Transverse colon (tissue), 4 donors: ENCODE results near the gene STING1. TPM values are rescaled to one million over a fixed set of nuclear protein-coding genes. Genes with fewer than 3 reads are reported as not detected.

Experiments used
- DNase-seq: peaks from one replicate; pipeline ENCODE4 v3.0.0-alpha.2; 2019
- H3K27ac ChIP-seq, 4 donors: fragments of 200-600 bp; sonication (generic); 2 replicates each; pipeline ENCODE4 v1.5.1; 2016 to 2018; ENCODE audit warnings: inconsistent platforms in 4 of 4
- H3K27me3 ChIP-seq: fragments of 200-600 bp; sonication (generic); 2 replicates; pipeline ENCODE4 v1.5.1; 2017; ENCODE audit warnings: inconsistent platforms
- H3K36me3 ChIP-seq, 4 donors: fragments of 200-600 bp; sonication (generic); 2 replicates each; pipeline ENCODE4 v1.5.1; 2017 to 2019; ENCODE audit warnings: inconsistent platforms in 4 of 4
- H3K4me1 ChIP-seq, 4 donors: fragments of 200-600 bp; sonication (generic); 2 replicates each; pipeline ENCODE4 v1.5.1; 2017 to 2020; ENCODE audit warnings: inconsistent platforms in 4 of 4
- H3K4me3 ChIP-seq, 4 donors: fragments of 200-600 bp; sonication (generic); 1 replicate in 1 of 4; 2 replicates in 3 of 4; pipeline versions ENCODE4 v1.5.1 to v1.6.1; 2017 to 2019; ENCODE audit warnings: inconsistent platforms in 4 of 4
- H3K9me3 ChIP-seq, 2 donors: fragments of 200-600 bp; sonication (generic); 2 replicates each; pipeline ENCODE4 v1.5.1; 2017 to 2019; ENCODE audit warnings: inconsistent platforms in 2 of 2
- CTCF ChIP-seq, 5 experiments: fragments of 200-600 bp in 3 of 5; fragments of 450-650 bp in 2 of 5; sonication (generic) in 3 of 5; IDR thresholded peaks; 1 replicate in 2 of 5; 2 replicates in 3 of 5; pipeline ENCODE4 v1.5.1; 2016 to 2017; ENCODE audit warnings: antibody characterized with exemption in 5 of 5, inconsistent platforms in 3 of 5, mild to moderate bottlenecking in 2 of 5, moderate library complexity in 1 of 5
- EP300 ChIP-seq: sonication (generic); formaldehyde crosslinking; IDR thresholded peaks from one replicate; pipeline ENCODE4 v1.6.1; 2017; ENCODE audit warnings: antibody characterized with exemption, low read depth
- POLR2A ChIP-seq: fragments of 450-650 bp; IDR thresholded peaks from one replicate; pipeline ENCODE4 v1.6.1; 2016; ENCODE audit warnings: antibody characterized with exemption, mild to moderate bottlenecking, moderate library complexity
- POLR2AphosphoS5 ChIP-seq, 3 donors: sonication (generic); formaldehyde crosslinking; IDR thresholded peaks; one replicate each; pipeline ENCODE4 v1.6.1; 2016; ENCODE audit warnings: antibody characterized with exemption in 3 of 3
- WGBS, 2 donors: methylation state at CpG; one replicate each; pipeline ENCODE4 v1.1.5; 2018; ENCODE audit warnings: low coverage in 1 of 2; 5-methylcytosine and 5-hydroxymethylcytosine counted together
- in situ Hi-C, 4 donors: fragments of 200-750 bp; cut with MboI; loops; one replicate each; pipeline versions ENCODE4 v1.15.0 to v1.15.1; 2017; ENCODE audit warnings: low sequenced_read_pairs in 3 of 4, low pct_ligation_motif_present in 1 of 4, low pct_unique_long_range_greater_than_20kb in 1 of 4
- intact Hi-C: fragments of 100-400 bp; cut with DNase I; formaldehyde crosslinking; loops from one replicate; pipeline ENCODE4 v1.15.1; 2023; ENCODE audit warnings: low total_unique reads
- total RNA-seq, 4 donors: library from RNA; depleted of rRNA; stranded (reverse); fragments of >200 nt; gene quantifications; one replicate each; pipeline ENCODE4 v1.1.0, GENCODE V29; 2016

The STING1 gene
- total RNA-seq, 4 donors from 2014 or later, result 12.2 to 51.5 (median 19.1) TPM

GRCh38 chr5:139459451-139459934 lies 23.1 kb downstream of the STING1 start:
- TF ChIP-seq EP300, result no peak
- TF ChIP-seq POLR2A, result no peak
- TF ChIP-seq POLR2AphosphoS5 (IDR thresholded peaks at IDR 0.05), result no peak
- TF ChIP-seq CTCF (IDR thresholded peaks at IDR 0.05), result no peak
- H3K9me3 ChIP-seq, result no peaks in the 10 kb centered on the region
- no peaks in the 10 kb centered on the region for H3K27me3 ChIP-seq
- in situ Hi-C loops, result no loop called here
- H3K4me1 ChIP-seq, result peaks cover 0 to 19% (median 9%) of the 10 kb centered on the region in 4 donors
- H3K36me3 ChIP-seq, result no peaks in the 10 kb centered on the region
- intact Hi-C loops, result no loop called here
- peak overlapping the region; percentile 38 to 55 (median 52) for H3K27ac ChIP-seq
- DNase-seq, result no peak
- WGBS, 2 donors, result 39% methylated on average over 8 of the region's 8 CpGs; no CpG with 5 or more reads in 1 of the 2 donors
- no peak overlapping the region for H3K4me3 ChIP-seq

DNA sequence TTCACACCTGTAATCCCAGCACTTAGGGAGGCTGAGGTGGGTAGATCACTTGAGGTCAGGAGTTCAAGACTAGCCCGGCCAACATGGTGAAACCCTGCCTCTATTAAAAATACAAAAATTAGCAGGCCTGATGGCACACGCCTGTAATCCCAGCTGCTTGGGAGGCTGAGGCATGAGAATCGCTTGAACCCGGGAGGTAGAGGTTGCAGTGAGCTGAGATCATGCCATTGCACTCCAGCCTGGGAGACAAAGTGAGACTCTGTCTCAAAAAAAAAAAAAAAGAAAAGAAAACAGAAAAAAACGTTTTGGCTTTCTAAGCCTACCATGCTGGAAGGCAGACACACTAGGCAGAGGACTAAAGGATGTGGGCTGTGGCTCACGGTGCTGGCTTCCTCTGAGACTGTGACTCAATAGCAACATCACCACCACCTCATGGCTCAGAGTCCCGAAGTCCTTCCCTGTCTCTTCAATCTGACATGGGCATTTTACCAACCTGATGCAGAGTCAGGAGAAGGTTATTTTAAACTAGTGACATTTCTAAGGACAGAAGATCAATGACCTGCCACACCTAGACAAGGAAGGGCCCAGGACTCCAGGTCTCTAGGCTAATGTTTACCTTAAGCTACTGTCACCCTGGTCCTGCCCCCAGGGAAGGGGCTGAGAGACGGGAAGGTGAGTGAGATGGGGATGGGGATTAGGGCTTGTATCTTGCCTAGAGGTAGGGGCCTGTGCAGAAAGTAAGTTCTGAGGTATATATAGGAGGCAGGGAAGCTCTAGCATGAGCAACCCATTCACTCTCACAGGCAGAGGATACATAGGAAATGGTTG lies 23.8 kb downstream of the STING1 start:
- WGBS, 2 donors, result 56 to 59% methylated on average over 6 to 8 of the region's 8 CpGs
- no peak for TF ChIP-seq POLR2A
- no peak for TF ChIP-seq EP300
- no peak for TF ChIP-seq CTCF (IDR thresholded peaks at IDR 0.05)
- no peak for TF ChIP-seq POLR2AphosphoS5 (IDR thresholded peaks at IDR 0.05)
- intact Hi-C loops, result no loop called here

GRCh38 chr5:139457653-139458306 lies 24.8 kb downstream of the STING1 start:
- H3K27me3 ChIP-seq, result no peaks in the 10 kb centered on the region
- WGBS, 2 donors, result 83% methylated on average over 5 of the region's 5 CpGs; no CpG with 5 or more reads in 1 of the 2 donors
- TF ChIP-seq CTCF (IDR thresholded peaks at IDR 0.05) (no peak), POLR2AphosphoS5 (IDR thresholded peaks at IDR 0.05) (no peak), POLR2A (no peak), EP300 (no peak)
- in situ Hi-C loops, result no loop called here
- H3K36me3 ChIP-seq, result no peaks in the 10 kb centered on the region
- no peaks in the 10 kb centered on the region for H3K9me3 ChIP-seq
- H3K27ac ChIP-seq, result peak overlapping the region in 1 of 4 donors; percentile 30
- DNase-seq, result no peak
- intact Hi-C loops, result no loop called here
- H3K4me1 ChIP-seq, result peaks cover 0 to 19% (median 9%) of the 10 kb centered on the region in 4 donors
- no peak overlapping the region for H3K4me3 ChIP-seq

More for the DNA sequence above, 23.8 kb downstream of the STING1 start:
- DNase-seq, result peak; percentile 54
- no peak overlapping the region for H3K4me3 ChIP-seq
- no peaks in the 10 kb centered on the region for H3K9me3 ChIP-seq
- in situ Hi-C loops, result no loop called here
- no peaks in the 10 kb centered on the region for H3K27me3 ChIP-seq
- no peaks in the 10 kb centered on the region for H3K36me3 ChIP-seq
- peaks cover 0 to 19% (median 9%) of the 10 kb centered on the region in 4 donors for H3K4me1 ChIP-seq
- H3K27ac ChIP-seq, result peak overlapping the region; percentile 38 to 55 (median 52)

- H3K4me1 ChIP-seq, result peaks cover 0 to 19% (median 9%) of the 10 kb centered on the region in 4 donors
- TF ChIP-seq EP300, result no peak
- no peak for TF ChIP-seq POLR2AphosphoS5 (IDR thresholded peaks at IDR 0.05)
- TF ChIP-seq POLR2A, result no peak
- TF ChIP-seq CTCF (IDR thresholded peaks at IDR 0.05), result no peak
- H3K27ac ChIP-seq, result no peak overlapping the region
- no peaks in the 10 kb centered on the region for H3K27me3 ChIP-seq
- no peak for DNase-seq
- H3K36me3 ChIP-seq, result no peaks in the 10 kb centered on the region
- intact Hi-C loops, result no loop called here
- in situ Hi-C loops, result no loop called here
- 93 to 96% methylated on average over 5 of the region's 5 CpGs for WGBS, 2 donors
- H3K9me3 ChIP-seq, result no peaks in the 10 kb centered on the region
- no peak overlapping the region for H3K4me3 ChIP-seq
Measured at GRCh38 chr5:139457241-139457640, 25.3 kb downstream of the STING1 start.
